NCI-H128 (cell line): Measurements from ENCODE around the gene RNF38.
A peak's percentile ranks its signal among the peaks of the same experiment; 100 is the strongest.
"Not testable (repeated sequence)": the region's sequence is repeated elsewhere in the genome, so short reads cannot be mapped to it uniquely, and the experiment has no call there.

ENCODE experiments used
- DNase-seq: peaks from one replicate; lab custom pipeline; 2025; ENCODE audit not compliant: unreplicated experiment; lab: John Stamatoyannopoulos, UW

The RNF38 gene

GRCh38 chr9:36336131-36336907 is 63.8 kb downstream of the RNF38 start:
- DNase-seq: no peak

GRCh38 chr9:36332006-36332405 is 68.1 kb downstream of the RNF38 start:
- no peak for DNase-seq

- peak; percentile 78 for DNase-seq
Observed at GRCh38 chr9:36328798-36329411, 71.2 kb downstream of the RNF38 start.

- no peak for DNase-seq
Observed at GRCh38 chr9:36325081-36325828, 74.8 kb downstream of the RNF38 start.

GRCh38 chr9:36323926-36324325 is 76.1 kb downstream of the RNF38 start:
- no peak for DNase-seq

- DNase-seq: no peak
Observed at GRCh38 chr9:36322462-36322861, 77.6 kb downstream of the RNF38 start.

- DNase-seq: not testable (repeated sequence)
Observed at GRCh38 chr9:36321903-36322302, 78.2 kb downstream of the RNF38 start.

- DNase-seq: no peak
Observed at GRCh38 chr9:36320466-36320865, 79.6 kb downstream of the RNF38 start.

GRCh38 chr9:36319806-36320205 is 80.3 kb downstream of the RNF38 start:
- DNase-seq: no peak

- no peak for DNase-seq
Observed at GRCh38 chr9:36319183-36319582, 80.9 kb downstream of the RNF38 start.

- DNase-seq: no peak
Observed at GRCh38 chr9:36318212-36318802, 81.8 kb downstream of the RNF38 start.

- no peak for DNase-seq
Observed at GRCh38 chr9:36317766-36318165, 82.3 kb downstream of the RNF38 start.

- no peak for DNase-seq
Observed at GRCh38 chr9:36316611-36317317, 83.3 kb downstream of the RNF38 start.

- DNase-seq: no peak
Observed at GRCh38 chr9:36316049-36316448, 84.0 kb downstream of the RNF38 start.

- no peak for DNase-seq
Observed at GRCh38 chr9:36315283-36315682, 84.8 kb downstream of the RNF38 start.

GRCh38 chr9:36314740-36315139 is 85.3 kb downstream of the RNF38 start:
- DNase-seq: no peak

GRCh38 chr9:36306471-36307306 is 93.4 kb downstream of the RNF38 start:
- no peak for DNase-seq

- not testable (repeated sequence) for DNase-seq
Observed at GRCh38 chr9:36304366-36304765, 95.7 kb downstream of the RNF38 start.

GRCh38 chr9:36301227-36301626 is 98.8 kb downstream of the RNF38 start:
- DNase-seq: no peak

GRCh38 chr9:36298566-36298965 is 101.5 kb downstream of the RNF38 start:
- DNase-seq: no peak
